ENCODE data around the gene DNAH10.

The DNAH10 gene

GRCh38 chr12:123982269-123982668 is 220.2 kb downstream of the DNAH10 start:
- FAIRE-seq = no peak

GRCh38 chr12:123983822-123984485 is 221.9 kb downstream of the DNAH10 start:
- no peak for FAIRE-seq

GRCh38 chr12:123984903-123985302 is 222.8 kb downstream of the DNAH10 start:
- FAIRE-seq = no peak
